GM12801 (cell line): ENCODE measurements around the gene ANO8.

ENCODE experiments used
- TF ChIP-seq, protein P1 (sequence below): IDR thresholded peaks from one replicate; pipeline ENCODE4 v1.5.1; 2011; ENCODE audit warnings: control low read depth; ENCODE audit not compliant: insufficient read length; ENCODE audit errors: extremely low read depth

ANO8 gene

DNA sequence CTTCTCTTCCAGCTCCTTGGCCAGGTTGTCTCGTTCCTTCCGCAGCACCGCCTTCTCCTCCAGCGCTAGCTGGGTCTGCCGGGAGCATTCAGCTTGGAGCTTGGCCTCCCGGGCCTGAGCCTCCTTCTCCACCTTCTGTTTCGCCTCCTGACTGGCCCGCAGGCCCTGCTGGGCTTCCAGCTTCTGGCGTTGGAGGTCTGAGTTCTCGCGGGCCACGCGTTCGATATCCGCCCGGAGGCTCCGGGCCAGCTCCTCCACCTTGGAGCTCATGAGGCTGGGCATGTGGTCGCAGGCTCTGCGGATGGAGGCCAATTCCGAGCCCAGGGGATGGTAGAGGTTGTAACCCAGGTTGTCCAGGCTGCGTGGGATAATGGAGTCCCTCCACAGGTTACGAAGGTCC, 30.7 kb upstream of the ANO8 start:
- TF ChIP-seq, protein P1, sequence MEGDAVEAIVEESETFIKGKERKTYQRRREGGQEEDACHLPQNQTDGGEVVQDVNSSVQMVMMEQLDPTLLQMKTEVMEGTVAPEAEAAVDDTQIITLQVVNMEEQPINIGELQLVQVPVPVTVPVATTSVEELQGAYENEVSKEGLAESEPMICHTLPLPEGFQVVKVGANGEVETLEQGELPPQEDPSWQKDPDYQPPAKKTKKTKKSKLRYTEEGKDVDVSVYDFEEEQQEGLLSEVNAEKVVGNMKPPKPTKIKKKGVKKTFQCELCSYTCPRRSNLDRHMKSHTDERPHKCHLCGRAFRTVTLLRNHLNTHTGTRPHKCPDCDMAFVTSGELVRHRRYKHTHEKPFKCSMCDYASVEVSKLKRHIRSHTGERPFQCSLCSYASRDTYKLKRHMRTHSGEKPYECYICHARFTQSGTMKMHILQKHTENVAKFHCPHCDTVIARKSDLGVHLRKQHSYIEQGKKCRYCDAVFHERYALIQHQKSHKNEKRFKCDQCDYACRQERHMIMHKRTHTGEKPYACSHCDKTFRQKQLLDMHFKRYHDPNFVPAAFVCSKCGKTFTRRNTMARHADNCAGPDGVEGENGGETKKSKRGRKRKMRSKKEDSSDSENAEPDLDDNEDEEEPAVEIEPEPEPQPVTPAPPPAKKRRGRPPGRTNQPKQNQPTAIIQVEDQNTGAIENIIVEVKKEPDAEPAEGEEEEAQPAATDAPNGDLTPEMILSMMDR = no peak

DNA sequence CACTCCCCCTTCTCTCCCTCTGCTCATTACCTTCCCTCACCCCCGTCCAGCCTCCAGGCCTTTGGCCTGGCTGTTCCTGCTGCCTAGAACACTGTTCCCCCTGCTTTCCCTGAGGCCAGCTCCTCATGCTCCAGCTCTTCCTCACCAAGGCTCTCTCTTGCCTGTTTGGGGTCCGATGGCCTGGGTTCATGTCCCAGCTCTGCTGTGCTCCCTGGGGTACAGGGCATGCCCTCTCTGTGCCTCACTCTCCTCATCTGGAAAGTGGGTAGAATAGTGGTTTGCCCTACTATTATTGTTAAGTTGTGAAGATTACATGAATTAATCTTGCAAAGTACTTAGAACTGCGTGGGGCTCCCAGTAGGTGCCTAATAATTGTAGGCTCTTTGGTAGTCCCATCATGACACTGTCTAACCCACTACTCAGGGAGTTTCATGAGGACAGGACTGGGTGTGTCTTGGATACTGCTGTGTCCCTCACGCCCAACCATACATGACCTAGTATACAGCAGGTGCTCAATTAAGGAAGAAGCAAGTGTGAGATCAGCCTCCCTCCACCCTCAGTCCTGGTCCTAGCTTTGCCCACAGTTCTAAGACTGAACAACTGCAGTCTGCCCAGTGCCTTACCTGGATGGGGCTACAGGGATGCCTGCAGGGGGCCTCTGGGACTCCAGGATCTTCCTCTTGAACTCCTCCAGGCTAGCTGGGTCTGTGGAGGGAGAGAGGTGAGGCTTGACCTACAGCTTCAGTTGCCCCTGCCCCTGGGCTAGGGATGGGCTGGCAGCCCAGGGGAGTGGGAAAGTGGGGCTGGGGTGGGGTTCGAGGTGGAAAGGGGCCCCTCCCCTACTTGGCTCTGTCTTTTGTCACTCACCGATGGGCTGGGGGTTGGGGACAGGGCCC, 25.5 kb upstream of the ANO8 start:
- TF ChIP-seq, protein P1 = no peak

GRCh38 chr19:17358395-17358794, 23.7 kb upstream of the ANO8 start:
- TF ChIP-seq, protein P1 = no peak

DNA sequence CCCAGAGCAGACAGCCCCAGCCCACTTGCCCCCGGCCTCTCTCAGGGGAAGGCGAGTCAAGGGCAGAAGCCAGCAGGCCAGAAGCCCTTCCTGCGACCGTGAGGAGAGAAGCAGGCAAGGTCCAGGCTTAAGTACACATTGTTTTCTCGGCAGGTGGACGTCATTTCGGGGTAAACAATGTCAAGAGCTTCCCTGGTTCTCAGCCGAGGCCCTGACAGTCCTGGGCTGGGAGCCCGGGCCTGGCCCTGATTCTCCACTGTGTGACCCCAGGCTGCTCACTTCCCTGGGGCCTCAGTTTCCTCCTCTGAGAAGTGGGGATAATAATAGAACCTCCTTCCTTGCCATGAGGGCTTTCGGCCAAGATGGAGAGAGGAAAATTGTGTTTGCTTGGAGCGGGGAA, 23.1 kb upstream of the ANO8 start:
- TF ChIP-seq, protein P1 = no peak

DNA sequence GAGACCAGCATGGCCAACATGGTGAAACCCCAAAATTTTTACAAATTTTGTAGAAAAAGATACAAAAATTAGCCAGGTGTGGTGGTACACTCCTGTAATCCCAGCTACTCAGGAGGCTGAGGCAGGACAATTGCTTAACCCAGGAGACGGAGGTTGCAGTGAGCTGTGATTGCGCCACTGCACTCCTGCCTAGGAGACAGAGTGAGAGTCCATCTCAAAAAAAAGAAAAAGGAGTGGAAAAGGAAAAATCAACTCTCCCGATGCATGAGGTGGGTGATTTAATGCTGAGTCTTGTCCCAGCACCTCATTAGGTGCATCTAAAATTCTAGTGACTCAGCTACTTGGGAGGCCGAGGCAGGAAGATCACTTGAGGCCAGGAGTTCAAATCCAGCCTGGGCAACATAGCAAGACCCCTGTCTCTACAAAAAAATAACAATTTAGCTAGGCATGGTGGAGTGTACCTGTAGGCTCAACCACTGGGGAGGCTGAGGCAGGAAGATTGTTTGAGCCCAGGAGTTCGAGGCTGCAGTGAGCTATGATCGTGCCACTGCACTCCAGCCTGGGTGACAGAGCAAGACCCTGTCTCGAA, 22.5 kb upstream of the ANO8 start:
- TF ChIP-seq, protein P1 = no peak

DNA sequence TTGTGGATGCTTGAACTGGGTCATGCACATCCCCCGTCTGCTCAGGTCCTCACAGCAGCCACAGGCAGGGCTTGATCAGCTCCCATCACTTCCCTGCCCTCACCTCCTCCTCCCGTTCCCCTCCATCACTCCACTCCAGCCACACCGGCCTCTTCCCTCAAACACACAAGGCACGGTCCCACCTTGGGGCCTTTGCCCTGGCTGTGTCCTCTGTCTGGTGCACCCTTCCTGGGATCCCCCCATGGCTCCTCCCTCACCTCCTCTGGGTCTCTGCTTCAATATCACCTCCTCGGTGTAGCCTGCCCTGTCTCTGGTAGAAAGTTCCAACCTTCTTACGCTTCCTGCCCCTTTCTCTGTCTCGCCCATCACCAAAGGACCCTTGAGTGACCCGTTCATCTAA, 18.7 kb upstream of the ANO8 start:
- TF ChIP-seq, protein P1 = no peak

- TF ChIP-seq, protein P1 = no peak
Measured at GRCh38 chr19:17352608-17353280, 18.1 kb upstream of the ANO8 start.
